A549 (cell line): ENCODE measurements around the gene COMTD1. TPM values are rescaled to one million over a fixed set of nuclear protein-coding genes. Genes with fewer than 3 reads are reported as not detected.

Experiments
- ATAC-seq, 2 experiments: fragments of 200-7000 bp in 1 of 2; fragments of >200 bp in 1 of 2; cut with Nextera tagmentation in 1 of 2; cut with Tn5 transposase in 1 of 2; 3 replicates each; pipeline versions ENCODE4 v1.8.0 to v1.9.1; 2018 to 2020; ENCODE audit warnings: mild to moderate bottlenecking in 1 of 2, moderate library complexity in 1 of 2
- CTCF ChIA-PET: fragments of 300-600 bp; sonication (Branson Sonifier 250); formaldehyde crosslinking; extraction: SDS; loops from one replicate; lab custom pipeline; 2021; ENCODE audit warnings: antibody characterized with exemption, inconsistent platforms; lab: Yijun Ruan, JAX
- POLR2A ChIA-PET: fragments of 350-600 bp; formaldehyde crosslinking; extraction: SDS; loops from one replicate; lab custom pipeline; 2021; ENCODE audit warnings: antibody characterized with exemption, inconsistent platforms; lab: Yijun Ruan, JAX
- DNase-seq, 2 experiments: peaks; one replicate each; pipeline versions ENCODE4 v3.0.0 to v3.0.0-alpha.2; 2011 to 2016; ENCODE audit warnings: low read depth in 1 of 2, low spot score in 1 of 2
- FAIRE-seq: peaks from 2 replicates; lab custom pipeline; 2011; peaks lifted over from hg19 to GRCh38; lab: Jason Lieb, UNC
- H3K27ac ChIP-seq, 2 experiments: fragments of >200 bp; sonication (Bioruptor Twin); formaldehyde crosslinking; 3 replicates each; pipeline ENCODE4 v1.5.1; 2016 to 2017
- H3K4me1 ChIP-seq: fragments of >200 bp; sonication (Bioruptor Twin); formaldehyde crosslinking; 3 replicates; pipeline ENCODE4 v1.6.1; 2016
- H3K4me2 ChIP-seq: fragments of >200 bp; sonication (Bioruptor Twin); formaldehyde crosslinking; 3 replicates; pipeline ENCODE4 v1.6.1; 2016
- H3K4me3 ChIP-seq: fragments of >200 bp; sonication (Bioruptor Twin); formaldehyde crosslinking; 3 replicates; pipeline ENCODE4 v1.5.1; 2016
- H3K9me3 ChIP-seq: fragments of >200 bp; sonication (Bioruptor Twin); formaldehyde crosslinking; 3 replicates; pipeline ENCODE4 v1.6.1; 2016
- ATOH8 ChIP-seq: fragments of 250-450 bp; sonication (Bioruptor Pico); IDR thresholded peaks from 2 replicates; pipeline ENCODE4 v1.5.0; 2020; ENCODE audit warnings: low read depth, mild to moderate bottlenecking, moderate library complexity
- BHLHE40 ChIP-seq: IDR thresholded peaks from 2 replicates; pipeline ENCODE4 v1.6.1; 2012; ENCODE audit warnings: low read depth, low read length, inconsistent platforms
- CTCF ChIP-seq: fragments of >200 bp; sonication (Bioruptor Twin); formaldehyde crosslinking; IDR thresholded peaks from 3 replicates; pipeline ENCODE4 v1.5.1; 2016
- E2F6 ChIP-seq: IDR thresholded peaks from 2 replicates; pipeline ENCODE4 v1.6.1; 2012; ENCODE audit warnings: low read depth, borderline replicate concordance
- ELK1 ChIP-seq: fragments of 150-350 bp; IDR thresholded peaks from 2 replicates; pipeline ENCODE4 v1.6.1; 2014; ENCODE audit warnings: low read depth, mild to moderate bottlenecking, low read length
- ESRRA ChIP-seq: fragments of 150-350 bp; IDR thresholded peaks from 2 replicates; pipeline ENCODE4 v1.6.1; 2014; ENCODE audit warnings: mild to moderate bottlenecking, low read length, borderline replicate concordance
- FOSL2 ChIP-seq, 2 experiments: fragments of 450-650 bp in 1 of 2; fragments of >200 bp in 1 of 2; sonication (Bioruptor Twin) in 1 of 2; formaldehyde crosslinking; IDR thresholded peaks; 2 replicates each; pipeline versions ENCODE4 v1.5.0 to v1.6.1; 2016 to 2020; ENCODE audit warnings: mild to moderate bottlenecking in 1 of 2, moderate library complexity in 1 of 2
- HEYL ChIP-seq: fragments of 250-450 bp; sonication (Bioruptor Pico); IDR thresholded peaks from 2 replicates; pipeline ENCODE4 v1.8.0; 2021; ENCODE audit warnings: mild to moderate bottlenecking, moderate library complexity
- MAFK ChIP-seq: fragments of 450-650 bp; IDR thresholded peaks from 2 replicates; pipeline ENCODE4 v1.6.1; 2014; ENCODE audit not compliant: partially characterized antibody
- MAX ChIP-seq: IDR thresholded peaks from 2 replicates; pipeline ENCODE4 v1.6.1; 2012
- MYC ChIP-seq: IDR thresholded peaks from 2 replicates; pipeline ENCODE4 v1.6.1; 2012; ENCODE audit warnings: mild to moderate bottlenecking, inconsistent platforms, low read length, improper control_type of control experiment, borderline replicate concordance
- NR3C1 ChIP-seq: fragments of >200 bp; sonication (Bioruptor Twin); formaldehyde crosslinking; IDR thresholded peaks from 3 replicates; pipeline ENCODE4 v1.6.1; 2017
- POLR2A ChIP-seq: IDR thresholded peaks from 2 replicates; pipeline ENCODE4 v1.6.1; 2012; ENCODE audit warnings: mild to moderate bottlenecking, low read length
- TFCP2L1 ChIP-seq: fragments of 250-450 bp; sonication (Bioruptor Pico); IDR thresholded peaks from 2 replicates; pipeline ENCODE4 v1.5.0; 2021; ENCODE audit warnings: mild to moderate bottlenecking
- USF2 ChIP-seq: fragments of 450-650 bp; IDR thresholded peaks from 2 replicates; pipeline ENCODE4 v1.6.1; 2014; ENCODE audit warnings: antibody characterized with exemption
- ZFP36 ChIP-seq: fragments of 450-650 bp; IDR thresholded peaks from 2 replicates; pipeline ENCODE4 v1.6.1; 2014; ENCODE audit warnings: borderline replicate concordance; ENCODE audit not compliant: partially characterized antibody
- WGBS: methylation state at CpG from one replicate; pipeline ENCODE4 v1.1.6; 2017; ENCODE audit errors: missing lambda C conversion rate; 5-methylcytosine and 5-hydroxymethylcytosine counted together
- polyA plus RNA-seq, 4 experiments: library from polyadenylated mRNA; depleted of rRNA in 3 of 4; stranded (reverse); fragments of >200 nt; fragmentation: RNase III in 1 of 4; extraction: RNeasy Plus Mini Kit Qiagen cat#74134 plus additional on column Dnase treatment in 1 of 4; gene quantifications; 2 replicates in 3 of 4; 3 replicates in 1 of 4; pipeline ENCODE4 v1.2.3, GENCODE V29; 2011 to 2017
- TF ChIP-seq, protein P1 (sequence below): fragments of >200 bp; sonication (Bioruptor Twin); formaldehyde crosslinking; IDR thresholded peaks from 3 replicates; pipeline ENCODE4 v1.6.1; 2016

Gene COMTD1
- polyA plus RNA-seq, 2 of the 4 experiments (the other 2 are of a cell fraction), result 9.8 to 34.2 TPM

GRCh38 chr10:75263806-75264205 lies 28.0 kb upstream of the COMTD1 start (continued):
- no peak for TF ChIP-seq MYC
- no peak for TF ChIP-seq ELK1
- no peak for TF ChIP-seq ESRRA
- no peak for TF ChIP-seq MAX
- no peak for TF ChIP-seq HEYL (CRISPR knock-in tag)

DNA sequence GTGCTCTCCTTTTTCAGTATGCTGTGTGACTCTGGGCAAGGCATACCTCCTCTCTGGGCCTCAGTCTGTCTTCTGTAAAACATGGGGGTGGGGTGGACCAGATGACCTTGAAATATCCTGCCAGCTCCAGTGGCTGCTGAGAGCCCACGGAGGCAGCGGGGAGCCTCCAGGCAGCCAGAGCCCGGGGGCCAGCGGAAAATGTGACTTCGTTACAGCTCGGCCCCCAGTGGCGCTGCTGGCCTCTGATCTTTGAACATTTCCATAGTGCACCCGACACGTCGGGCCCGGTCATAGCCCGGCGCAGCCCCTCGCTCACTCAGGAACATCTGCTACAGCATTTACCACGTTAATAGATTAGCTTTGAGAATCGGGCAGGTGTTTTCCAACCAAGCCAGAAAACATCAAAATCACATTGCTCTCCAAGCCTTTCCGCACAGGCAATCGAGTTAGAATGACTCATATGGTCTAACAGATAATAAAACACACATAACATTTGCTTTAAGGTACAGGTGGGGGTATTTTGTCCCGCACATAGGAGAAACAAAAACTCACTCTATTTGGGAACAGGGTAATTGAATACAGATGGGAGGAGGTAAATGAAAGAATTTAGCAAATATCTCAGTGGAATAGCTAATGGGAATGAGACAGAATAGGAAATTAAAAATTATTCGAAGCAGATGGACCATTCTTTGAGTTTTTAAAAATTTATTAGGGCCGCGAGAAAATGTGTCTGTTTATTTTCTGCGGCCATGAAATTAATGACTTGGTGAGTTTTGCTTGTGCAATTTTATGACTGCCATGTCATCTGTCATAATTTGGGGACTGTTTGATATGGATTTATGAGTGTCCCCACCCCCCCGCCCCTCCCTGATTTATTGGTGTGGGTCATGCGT lies 26.3 kb upstream of the COMTD1 start:
- no peak overlapping the region for H3K27ac ChIP-seq
- FAIRE-seq (no peak), DNase-seq (no peak), ATAC-seq (no peak)
- no peaks in the 10 kb centered on the region for H3K9me3 ChIP-seq
- H3K4me1 ChIP-seq, result no peaks in the 10 kb centered on the region
- 80% methylated on average over 25 of the region's 25 CpGs for WGBS
- TF ChIP-seq E2F6 (no peak), CTCF (no peak), POLR2A (no peak), ATOH8 (CRISPR knock-in tag) (no peak), MAFK (no peak), TFCP2L1 (CRISPR knock-in tag) (no peak), BHLHE40 (no peak), NR3C1 (no peak), USF2 (no peak), FOSL2 (IDR thresholded peaks at IDR 0.05) (no peak), FOSL2 (CRISPR knock-in tag; IDR thresholded peaks at IDR 0.05) (no peak), ZFP36 (no peak)
- TF ChIP-seq, protein P1, sequence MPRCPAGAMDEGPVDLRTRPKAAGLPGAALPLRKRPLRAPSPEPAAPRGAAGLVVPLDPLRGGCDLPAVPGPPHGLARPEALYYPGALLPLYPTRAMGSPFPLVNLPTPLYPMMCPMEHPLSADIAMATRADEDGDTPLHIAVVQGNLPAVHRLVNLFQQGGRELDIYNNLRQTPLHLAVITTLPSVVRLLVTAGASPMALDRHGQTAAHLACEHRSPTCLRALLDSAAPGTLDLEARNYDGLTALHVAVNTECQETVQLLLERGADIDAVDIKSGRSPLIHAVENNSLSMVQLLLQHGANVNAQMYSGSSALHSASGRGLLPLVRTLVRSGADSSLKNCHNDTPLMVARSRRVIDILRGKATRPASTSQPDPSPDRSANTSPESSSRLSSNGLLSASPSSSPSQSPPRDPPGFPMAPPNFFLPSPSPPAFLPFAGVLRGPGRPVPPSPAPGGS, result no peak
- no peak overlapping the region for H3K4me2 ChIP-seq
- H3K4me3 ChIP-seq, result no peak overlapping the region
- ChIA-PET CTCF (interaction anchor here (0.6 to 4.8 kb wide), 4 partner anchors 13 to 1162 kb away, joined by 3 to 16 read pairs (median 3); partner anchors contain the start of gene COMTD1), POLR2A (no interaction called here)
